ENCODE results near the gene CRTC2.

Gene CRTC2

DNA sequence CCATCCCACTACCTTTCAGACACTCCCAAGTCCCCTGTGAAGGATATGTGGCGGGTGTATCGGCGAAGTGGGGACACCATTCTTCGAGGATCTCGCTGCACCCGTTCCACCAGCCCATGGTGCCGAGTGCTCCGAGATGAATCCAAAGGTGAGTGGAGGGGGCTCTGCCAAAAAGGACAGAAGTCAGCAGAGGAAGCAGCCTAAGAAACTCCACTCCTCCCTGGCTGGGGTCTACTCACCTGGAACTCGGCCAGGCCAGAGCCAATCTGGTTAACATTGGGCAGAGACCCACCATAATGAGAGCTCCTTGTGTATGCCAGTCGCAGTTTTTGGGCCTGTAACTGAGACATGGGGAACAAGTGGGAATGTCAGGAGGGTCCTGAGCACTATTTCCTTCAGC lies 3.6 kb downstream of the CRTC2 start:
- no peak overlapping the region for H3K4me3 ChIP-seq (ENCODE audit: low read depth, low read length)
- no peak for TF ChIP-seq CTCF (IDR thresholded peaks at IDR 0.05; ENCODE audit: low read depth, low read length)

GRCh38 chr1:153953859-153954365 lies 4.5 kb downstream of the CRTC2 start:
- no peak for TF ChIP-seq CTCF (IDR thresholded peaks at IDR 0.05; ENCODE audit: low read depth, low read length)
- no peak overlapping the region for H3K4me3 ChIP-seq (ENCODE audit: low read depth, low read length)

DNA sequence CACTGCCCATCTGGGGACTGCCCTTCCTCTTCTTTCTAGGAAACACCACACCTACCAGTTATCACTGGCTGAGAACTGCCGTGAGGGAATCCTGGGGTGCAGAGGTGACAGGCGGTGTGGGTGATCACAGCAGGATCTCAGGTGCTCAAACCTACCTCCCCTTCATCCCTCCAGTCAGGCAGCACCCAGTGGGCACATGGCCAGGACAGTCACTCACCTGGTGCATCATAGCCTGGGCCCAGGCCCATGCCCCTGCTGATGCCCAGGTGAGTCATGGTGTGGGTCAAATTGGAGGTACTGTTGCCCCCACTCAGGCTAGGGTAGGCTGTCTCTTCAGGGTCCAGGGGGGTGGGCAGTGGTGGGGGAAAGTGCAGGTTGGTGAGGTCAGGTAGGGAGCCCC lies 6.6 kb downstream of the CRTC2 start:
- TF ChIP-seq CTCF (IDR thresholded peaks at IDR 0.05; ENCODE audit: low read depth, low read length) = no peak

GRCh38 chr1:153951183-153951582 lies 7.2 kb downstream of the CRTC2 start:
- no peak overlapping the region for H3K4me3 ChIP-seq (ENCODE audit: low read depth, low read length)
- TF ChIP-seq CTCF (IDR thresholded peaks at IDR 0.05; ENCODE audit: low read depth, low read length) = no peak

More for the DNA sequence above, 6.6 kb downstream of the CRTC2 start:
- no peak overlapping the region for H3K4me3 ChIP-seq (ENCODE audit: low read depth, low read length)

DNA sequence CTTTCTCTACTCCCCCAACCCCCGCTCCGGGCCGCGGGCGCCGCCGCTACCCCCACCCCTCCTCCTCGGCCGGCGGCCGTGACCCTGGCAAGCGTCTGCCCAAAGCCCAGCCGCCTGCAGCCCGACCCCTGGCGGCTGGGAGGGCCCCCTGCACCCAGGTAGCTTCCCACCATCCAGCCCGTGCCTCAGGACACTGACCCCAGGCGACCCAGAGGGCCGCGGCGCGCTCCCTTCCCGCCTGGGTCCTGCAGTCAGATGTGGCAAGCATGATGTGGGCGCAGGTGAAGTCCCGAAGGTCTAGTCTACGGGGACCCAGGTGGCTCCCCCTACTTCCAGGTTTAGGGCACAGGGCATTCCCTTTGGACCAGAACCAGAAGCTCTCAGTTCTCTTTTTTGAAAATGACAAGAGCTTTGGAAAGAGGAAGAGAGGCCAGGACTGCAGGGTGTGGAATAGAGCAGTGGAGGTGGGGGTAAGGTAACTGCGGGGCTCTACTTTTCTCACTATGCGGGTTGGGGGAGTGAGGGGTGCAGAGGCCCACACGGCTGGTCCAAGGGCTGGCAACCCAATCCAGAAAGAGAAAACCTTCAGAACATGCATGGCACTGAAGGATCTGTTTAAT lies 11.7 kb downstream of the CRTC2 start, which contains the start of gene DENND4B:
TSS of gene DENND4B (minus strand) at position 97 of the 620 bp plus-strand sequence. CDS start 2,344 bp downstream, outside the sequence.
- TF ChIP-seq CTCF (IDR thresholded peaks at IDR 0.05; ENCODE audit: low read depth, low read length) = peak; percentile 85
- peak within 1 kb of the TSS; percentile 84 for H3K4me3 ChIP-seq (ENCODE audit: low read depth, low read length)

DNA sequence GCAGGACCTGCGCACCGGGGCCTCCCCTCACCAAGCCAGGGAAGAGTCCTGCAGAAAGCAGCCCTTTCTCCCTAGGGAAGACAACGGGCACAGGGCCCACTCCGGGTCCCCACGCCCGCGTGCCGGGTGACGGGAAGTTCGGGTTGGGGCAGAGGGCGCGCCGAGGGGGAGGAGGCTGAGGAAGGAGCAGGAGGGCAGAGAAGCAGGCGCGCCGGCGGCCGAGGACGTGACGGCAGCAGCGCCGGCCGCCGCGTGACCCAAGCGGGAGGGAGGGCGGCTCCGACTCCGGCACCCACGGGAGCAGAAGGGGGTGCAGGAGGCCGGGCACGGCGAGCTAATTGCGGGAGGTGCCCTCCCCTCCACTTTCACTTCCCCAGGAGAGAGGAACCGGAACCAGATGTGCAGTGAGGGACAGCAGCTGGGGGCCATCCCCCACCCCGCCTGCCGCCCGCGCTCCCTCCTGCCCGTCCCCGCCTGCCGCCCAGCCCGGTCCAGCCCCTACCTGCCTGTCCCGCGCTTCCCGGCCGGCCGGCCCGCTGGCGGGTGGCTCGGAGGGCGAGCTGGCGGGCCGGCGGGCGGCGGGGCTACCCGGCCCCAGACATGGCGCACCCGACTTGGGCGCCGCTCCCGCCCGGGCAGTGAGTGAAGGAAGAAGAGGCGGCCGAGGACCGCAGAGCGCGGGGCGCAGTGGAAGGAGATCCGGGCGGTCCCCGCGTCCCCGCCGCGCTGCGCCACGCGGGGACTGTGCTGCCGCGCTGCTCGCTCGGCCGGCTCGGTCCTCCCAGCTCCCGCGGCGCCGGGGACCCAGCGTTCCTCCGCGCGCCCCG lies 12.4 kb downstream of the CRTC2 start:
- TF ChIP-seq CTCF (IDR thresholded peaks at IDR 0.05; ENCODE audit: low read depth, low read length) = no peak
- H3K4me3 ChIP-seq (ENCODE audit: low read depth, low read length) = peak overlapping the region; percentile 84

Data from WI38 (cell line).